Glutamatergic neuron (in vitro differentiated cells): ENCODE results near the gene EPC2. TPM values are rescaled to one million over a fixed set of nuclear protein-coding genes. Genes with fewer than 3 reads are reported as not detected.

Experiments used
- DNase-seq: peaks from one replicate; pipeline ENCODE4 v3.0.0; 2022
- H3K27ac Mint-ChIP-seq: one replicate; pipeline ENCODE4 v1.8.0; 2020; ENCODE audit warnings: mild to moderate bottlenecking, mixed read lengths, inconsistent platforms; ENCODE audit not compliant: unreplicated experiment
- H3K27me3 Mint-ChIP-seq: one replicate; pipeline ENCODE4 v1.8.0; 2020; ENCODE audit warnings: mild to moderate bottlenecking, moderate library complexity, mixed read lengths, inconsistent platforms; ENCODE audit not compliant: unreplicated experiment
- H3K36me3 Mint-ChIP-seq: one replicate; pipeline ENCODE4 v1.8.0; 2020; ENCODE audit warnings: mild to moderate bottlenecking, mixed read lengths, inconsistent platforms; ENCODE audit not compliant: unreplicated experiment
- H3K4me1 Mint-ChIP-seq: one replicate; pipeline ENCODE4 v1.8.0; 2020; ENCODE audit warnings: mild to moderate bottlenecking, low read depth, mixed read lengths, inconsistent platforms; ENCODE audit not compliant: unreplicated experiment
- H3K4me3 Mint-ChIP-seq: one replicate; pipeline ENCODE4 v1.8.0; 2020; ENCODE audit warnings: mild to moderate bottlenecking, mixed read lengths, inconsistent platforms; ENCODE audit not compliant: unreplicated experiment
- H3K9me3 Mint-ChIP-seq: one replicate; pipeline ENCODE4 v1.8.0; 2020; ENCODE audit warnings: mild to moderate bottlenecking, moderate library complexity, mixed read lengths, inconsistent platforms; ENCODE audit not compliant: unreplicated experiment
- CTCF ChIP-seq: fragments of 200-600 bp; sonication (generic); IDR thresholded peaks from one replicate; pipeline ENCODE4 v1.5.0; 2021; ENCODE audit not compliant: partially characterized antibody, unreplicated experiment
- total RNA-seq: library from RNA; stranded (reverse); fragmentation: NEBNext Ultra II Directional; extraction: Animal tissue kit (Norgen Biotek cat#: 25700); gene quantifications from one replicate; pipeline ENCODE4 v1.2.1, GENCODE V29; 2021; ENCODE audit not compliant: unreplicated experiment

Gene EPC2
- total RNA-seq, 1 donor from 2014 or later, result 40.9 TPM

- Mint-ChIP-seq H3K36me3 (peaks cover 25% of the 10 kb centered on the region), H3K27ac (no peak overlapping the region), H3K4me3 (no peak overlapping the region), H3K9me3 (peaks cover 11% of the 10 kb centered on the region), H3K4me1 (peaks cover 19% of the 10 kb centered on the region), H3K27me3 (peaks cover 2% of the 10 kb centered on the region)
- no peak for TF ChIP-seq CTCF
- no peak for DNase-seq
Measured at GRCh38 chr2:148699830-148700229, 55.3 kb downstream of the EPC2 start.

DNA sequence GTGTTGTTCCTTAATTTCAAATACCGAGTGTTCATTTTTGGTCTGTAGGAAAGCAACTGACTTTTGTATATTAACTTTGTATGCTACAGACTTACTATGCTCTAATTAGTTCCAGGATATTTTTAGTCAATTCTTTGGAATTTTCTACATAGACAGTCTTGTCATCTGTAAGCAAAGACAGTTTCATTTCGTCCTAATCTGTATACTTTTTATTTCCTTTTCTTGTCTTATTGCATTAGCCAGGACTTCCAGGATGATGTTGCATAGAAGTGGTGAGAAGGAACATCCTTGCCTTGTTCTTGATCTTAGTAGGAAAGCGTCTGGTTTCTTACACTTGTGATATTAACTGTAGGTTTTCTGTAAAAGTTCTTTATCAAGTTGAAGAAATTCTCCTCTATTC is 56.5 kb downstream of the EPC2 start:
- Mint-ChIP-seq H3K27me3 (peaks cover 2% of the 10 kb centered on the region), H3K36me3 (peaks cover 29% of the 10 kb centered on the region), H3K4me1 (peaks cover 17% of the 10 kb centered on the region), H3K4me3 (no peak overlapping the region), H3K9me3 (peaks cover 11% of the 10 kb centered on the region), H3K27ac (peak overlapping the region; percentile 15)
- DNase-seq, result no peak
- TF ChIP-seq CTCF, result no peak

DNA sequence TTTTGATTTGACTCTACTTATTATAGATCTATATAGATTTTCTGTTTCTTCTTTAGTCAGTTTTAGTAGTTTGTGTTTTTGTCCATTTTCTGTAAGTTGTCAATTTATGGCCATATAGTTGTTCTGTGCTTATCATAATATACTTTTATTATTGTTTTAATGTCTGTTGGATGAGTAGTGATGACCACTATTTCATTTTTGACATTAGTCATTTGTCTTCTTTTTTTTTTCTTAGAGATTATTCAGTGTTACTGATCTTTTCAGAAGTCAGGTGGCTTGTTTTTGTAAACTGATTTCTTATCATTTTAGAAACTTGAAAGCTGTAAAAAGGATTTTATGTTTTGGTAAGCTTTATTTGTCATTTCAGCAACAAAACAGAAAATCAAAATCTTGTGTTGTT is 57.3 kb downstream of the EPC2 start:
- Mint-ChIP-seq H3K9me3 (peaks cover 11% of the 10 kb centered on the region), H3K36me3 (peaks cover 37% of the 10 kb centered on the region), H3K4me1 (peaks cover 12% of the 10 kb centered on the region), H3K27ac (no peak overlapping the region), H3K27me3 (peaks cover 2% of the 10 kb centered on the region), H3K4me3 (no peak overlapping the region)
- TF ChIP-seq CTCF, result no peak
- DNase-seq, result no peak

GRCh38 chr2:148702475-148702874 is 57.9 kb downstream of the EPC2 start:
- TF ChIP-seq CTCF, result no peak
- Mint-ChIP-seq H3K27ac (no peak overlapping the region), H3K4me1 (peaks cover 7% of the 10 kb centered on the region), H3K4me3 (no peak overlapping the region), H3K27me3 (no peaks in the 10 kb centered on the region), H3K36me3 (peaks cover 38% of the 10 kb centered on the region), H3K9me3 (peaks cover 12% of the 10 kb centered on the region)
- no peak for DNase-seq

DNA sequence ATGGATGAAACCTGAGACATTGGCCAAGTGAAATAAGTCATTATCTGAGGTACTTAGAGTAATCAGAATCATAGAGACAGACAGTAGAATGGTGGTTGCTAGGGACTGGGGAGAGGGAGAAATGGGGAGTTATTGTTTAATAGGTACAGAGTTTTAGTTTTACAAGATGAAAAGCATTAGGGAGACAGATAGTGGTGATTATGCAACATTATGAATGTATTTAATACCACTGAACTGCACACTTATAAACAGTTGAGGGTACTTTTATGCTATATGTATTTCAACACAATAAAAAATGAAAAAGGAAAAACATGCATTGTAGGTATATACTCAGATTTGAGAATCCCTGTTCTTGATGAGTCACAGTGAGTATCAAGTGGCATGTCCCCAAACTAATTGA is 59.7 kb downstream of the EPC2 start:
- Mint-ChIP-seq H3K9me3 (peaks cover 14% of the 10 kb centered on the region), H3K27me3 (peaks cover 6% of the 10 kb centered on the region), H3K36me3 (peaks cover 46% of the 10 kb centered on the region), H3K4me1 (peaks cover 2% of the 10 kb centered on the region), H3K4me3 (no peak overlapping the region), H3K27ac (no peak overlapping the region)
- no peak for TF ChIP-seq CTCF
- DNase-seq, result no peak
